ENCODE measurements around the gene EXOSC7.

DNA sequence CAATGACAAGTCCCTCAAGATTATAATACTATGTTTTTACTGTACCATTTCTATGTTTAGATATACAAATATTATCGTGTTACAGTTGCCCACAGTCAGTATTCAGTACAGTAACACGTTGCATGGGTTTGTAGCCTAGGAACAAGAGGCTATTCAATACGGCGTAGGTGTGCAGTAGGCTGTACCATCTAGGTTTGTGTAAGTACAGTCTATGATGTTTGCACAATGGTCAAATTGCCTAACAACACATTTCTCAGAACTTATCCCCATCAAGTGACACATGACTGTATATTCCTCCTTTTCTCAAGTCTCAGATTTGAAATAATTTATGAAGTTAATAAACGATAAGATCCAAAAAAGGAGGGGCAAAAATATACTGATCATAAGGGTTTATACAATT lies 21.7 kb upstream of the EXOSC7 start:
- TF ChIP-seq, protein P1, sequence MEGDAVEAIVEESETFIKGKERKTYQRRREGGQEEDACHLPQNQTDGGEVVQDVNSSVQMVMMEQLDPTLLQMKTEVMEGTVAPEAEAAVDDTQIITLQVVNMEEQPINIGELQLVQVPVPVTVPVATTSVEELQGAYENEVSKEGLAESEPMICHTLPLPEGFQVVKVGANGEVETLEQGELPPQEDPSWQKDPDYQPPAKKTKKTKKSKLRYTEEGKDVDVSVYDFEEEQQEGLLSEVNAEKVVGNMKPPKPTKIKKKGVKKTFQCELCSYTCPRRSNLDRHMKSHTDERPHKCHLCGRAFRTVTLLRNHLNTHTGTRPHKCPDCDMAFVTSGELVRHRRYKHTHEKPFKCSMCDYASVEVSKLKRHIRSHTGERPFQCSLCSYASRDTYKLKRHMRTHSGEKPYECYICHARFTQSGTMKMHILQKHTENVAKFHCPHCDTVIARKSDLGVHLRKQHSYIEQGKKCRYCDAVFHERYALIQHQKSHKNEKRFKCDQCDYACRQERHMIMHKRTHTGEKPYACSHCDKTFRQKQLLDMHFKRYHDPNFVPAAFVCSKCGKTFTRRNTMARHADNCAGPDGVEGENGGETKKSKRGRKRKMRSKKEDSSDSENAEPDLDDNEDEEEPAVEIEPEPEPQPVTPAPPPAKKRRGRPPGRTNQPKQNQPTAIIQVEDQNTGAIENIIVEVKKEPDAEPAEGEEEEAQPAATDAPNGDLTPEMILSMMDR (optimal IDR thresholded peaks at IDR 0.05 in 1 of 3, IDR thresholded peaks at IDR 0.05 in 1 of 3, conservative IDR thresholded peaks at IDR 0.05 in 1 of 3; ENCODE audit: extremely low read depth in 1 of 3, insufficient read depth in 2 of 3, low read length in 3 of 3): no peak
- no peak for TF ChIP-seq EZH2 (IDR thresholded peaks at IDR 0.05; ENCODE audit: low read length)

All from keratinocyte (primary cell).